Activated CD4-positive, CD25-positive, alpha-beta regulatory T cell treated with anti-CD3 and anti-CD28 coated beads, Interleukin-2, amount 50 U/mL, for 24 hours (primary cell): Measurements from ENCODE around the gene CFL2.

Source experiments
- ATAC-seq, 2 donors: fragments of 150-1000 bp; cut with Tn5 transposase; one replicate each; pipeline ENCODE4 v1.10.0; 2021; ENCODE audit warnings: mild to moderate bottlenecking in 1 of 2, moderate library complexity in 1 of 2

The CFL2 gene

GRCh38 chr14:34668111-34668510 lies 46.3 kb downstream of the CFL2 start:
- ATAC-seq: no peak

- no peak for ATAC-seq
Observed at GRCh38 chr14:34667007-34667406, 47.4 kb downstream of the CFL2 start.

- ATAC-seq: peak; percentile 38 to 44
Observed at GRCh38 chr14:34665785-34666435, 48.5 kb downstream of the CFL2 start.

DNA sequence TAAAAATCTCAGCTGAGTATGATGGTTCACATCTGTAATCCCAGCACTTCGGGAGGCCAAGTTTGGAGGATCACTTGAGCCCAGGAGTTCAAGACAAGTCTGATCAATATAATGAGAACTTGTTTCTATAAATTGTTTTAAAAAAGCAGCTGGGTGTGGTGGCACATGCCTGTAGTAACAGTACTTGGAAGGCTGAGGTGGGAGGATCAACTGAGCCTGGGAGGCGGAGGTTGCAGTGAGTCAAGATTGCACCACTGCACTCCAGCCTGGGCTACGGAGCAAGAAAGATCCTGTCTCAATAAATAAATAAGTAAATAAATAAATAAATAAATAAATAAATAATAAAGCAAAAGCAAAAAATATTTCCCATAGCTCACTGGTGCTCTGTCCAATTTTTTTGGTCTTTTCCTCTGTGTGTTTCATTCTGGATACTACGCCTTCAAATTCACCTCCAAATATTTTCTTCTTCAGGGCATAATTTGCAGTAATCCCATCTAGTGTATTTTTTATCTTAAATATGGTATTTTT lies 51.8 kb downstream of the CFL2 start:
- ATAC-seq: no peak

DNA sequence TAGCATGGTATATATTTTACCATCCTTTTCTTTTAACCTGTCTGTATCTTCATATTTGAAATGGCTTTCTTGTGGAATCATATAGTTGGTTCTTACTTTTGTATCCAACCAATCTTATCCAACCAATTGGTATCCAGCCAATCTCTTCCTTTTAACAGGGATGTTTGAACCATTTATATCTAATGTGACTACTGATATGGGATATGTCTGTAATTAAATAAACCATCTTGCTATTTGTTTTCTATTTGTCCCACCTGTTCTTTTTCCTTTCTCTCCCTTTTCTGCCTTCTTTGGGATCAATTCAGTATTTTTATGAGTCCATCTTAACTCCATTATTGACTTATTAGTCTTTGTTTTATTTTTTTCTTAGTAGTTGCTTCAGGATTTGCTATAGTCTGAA lies 53.6 kb downstream of the CFL2 start:
- no peak for ATAC-seq
